Bronchial epithelial cell (primary cell): ENCODE data around the gene ACADVL. TPM values are rescaled to one million over a fixed set of nuclear protein-coding genes. Genes with fewer than 3 reads are reported as not detected.

Source experiments
- DNase-seq: peaks from one replicate; pipeline ENCODE4 v3.0.0-alpha.2; 2010; ENCODE audit warnings: low read depth
- FAIRE-seq: peaks from 2 replicates; lab custom pipeline; 2011; peaks lifted over from hg19 to GRCh38; lab: Jason Lieb, UNC
- H3K27me3 ChIP-seq: 2 replicates; pipeline ENCODE4 v1.5.1; 2011; ENCODE audit warnings: low read length; ENCODE audit not compliant: control insufficient read depth, insufficient read depth
- H3K36me3 ChIP-seq: 2 replicates; pipeline ENCODE4 v1.5.1; 2011; ENCODE audit warnings: low read length; ENCODE audit not compliant: control insufficient read depth, insufficient read depth
- H3K4me3 ChIP-seq: 2 replicates; pipeline ENCODE4 v1.5.1; 2011; ENCODE audit warnings: mild to moderate bottlenecking, low read depth, low read length, control low read depth
- total RNA-seq: library from RNA; depleted of rRNA; stranded (reverse); fragments of >200 nt; gene quantifications from 2 replicates; pipeline ENCODE4 v1.2.1, GENCODE V29; 2014
- TF ChIP-seq, protein P1 (sequence below): IDR thresholded peaks from 2 replicates; pipeline ENCODE4 v1.5.1; 2011; ENCODE audit warnings: mild to moderate bottlenecking, moderate library complexity, low read length, control low read depth, inconsistent platforms; ENCODE audit not compliant: insufficient read depth, severe bottlenecking

Gene ACADVL
- total RNA-seq, 1 donor from 2014 or later: 216 TPM

DNA sequence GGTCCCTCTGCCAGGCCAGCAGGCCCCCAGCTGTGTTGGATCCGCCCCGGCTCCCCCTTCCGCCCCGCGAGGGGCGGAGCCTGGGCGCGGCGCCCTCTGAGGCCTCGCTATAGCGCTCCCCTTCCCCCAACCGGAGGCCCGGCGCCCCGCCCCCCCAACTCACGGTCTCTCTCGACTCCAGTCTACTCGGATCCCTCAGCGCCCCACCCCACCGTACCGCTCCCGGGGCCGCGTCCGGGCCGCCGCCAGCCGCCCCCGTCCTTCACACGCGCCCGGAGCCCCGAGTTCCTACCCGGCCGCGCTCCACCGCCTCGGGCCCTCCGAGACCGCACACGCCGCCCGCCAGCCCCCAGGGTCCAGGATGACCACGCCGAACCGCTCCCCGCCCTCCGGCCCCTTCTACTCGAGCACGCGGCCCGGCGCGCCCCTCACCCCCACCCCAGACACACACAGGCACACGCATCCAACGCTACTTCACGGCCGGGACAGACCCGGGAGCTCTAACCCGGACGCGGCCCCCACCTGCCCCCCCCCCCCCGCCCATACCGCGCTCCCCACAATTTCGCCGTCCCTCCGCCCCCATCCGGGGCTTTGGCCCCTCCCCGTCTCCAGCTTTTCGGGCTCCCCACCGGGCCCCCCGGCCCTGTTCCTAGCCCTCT is 18.2 kb downstream of the ACADVL start:
- TF ChIP-seq, protein P1, sequence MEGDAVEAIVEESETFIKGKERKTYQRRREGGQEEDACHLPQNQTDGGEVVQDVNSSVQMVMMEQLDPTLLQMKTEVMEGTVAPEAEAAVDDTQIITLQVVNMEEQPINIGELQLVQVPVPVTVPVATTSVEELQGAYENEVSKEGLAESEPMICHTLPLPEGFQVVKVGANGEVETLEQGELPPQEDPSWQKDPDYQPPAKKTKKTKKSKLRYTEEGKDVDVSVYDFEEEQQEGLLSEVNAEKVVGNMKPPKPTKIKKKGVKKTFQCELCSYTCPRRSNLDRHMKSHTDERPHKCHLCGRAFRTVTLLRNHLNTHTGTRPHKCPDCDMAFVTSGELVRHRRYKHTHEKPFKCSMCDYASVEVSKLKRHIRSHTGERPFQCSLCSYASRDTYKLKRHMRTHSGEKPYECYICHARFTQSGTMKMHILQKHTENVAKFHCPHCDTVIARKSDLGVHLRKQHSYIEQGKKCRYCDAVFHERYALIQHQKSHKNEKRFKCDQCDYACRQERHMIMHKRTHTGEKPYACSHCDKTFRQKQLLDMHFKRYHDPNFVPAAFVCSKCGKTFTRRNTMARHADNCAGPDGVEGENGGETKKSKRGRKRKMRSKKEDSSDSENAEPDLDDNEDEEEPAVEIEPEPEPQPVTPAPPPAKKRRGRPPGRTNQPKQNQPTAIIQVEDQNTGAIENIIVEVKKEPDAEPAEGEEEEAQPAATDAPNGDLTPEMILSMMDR: no peak
- DNase-seq (no peak), FAIRE-seq (no peak)
- Histone ChIP-seq H3K4me3 (peak overlapping the region; percentile 74), H3K27me3 (no peaks in the 10 kb centered on the region), H3K36me3 (peaks cover 17% of the 10 kb centered on the region)

DNA sequence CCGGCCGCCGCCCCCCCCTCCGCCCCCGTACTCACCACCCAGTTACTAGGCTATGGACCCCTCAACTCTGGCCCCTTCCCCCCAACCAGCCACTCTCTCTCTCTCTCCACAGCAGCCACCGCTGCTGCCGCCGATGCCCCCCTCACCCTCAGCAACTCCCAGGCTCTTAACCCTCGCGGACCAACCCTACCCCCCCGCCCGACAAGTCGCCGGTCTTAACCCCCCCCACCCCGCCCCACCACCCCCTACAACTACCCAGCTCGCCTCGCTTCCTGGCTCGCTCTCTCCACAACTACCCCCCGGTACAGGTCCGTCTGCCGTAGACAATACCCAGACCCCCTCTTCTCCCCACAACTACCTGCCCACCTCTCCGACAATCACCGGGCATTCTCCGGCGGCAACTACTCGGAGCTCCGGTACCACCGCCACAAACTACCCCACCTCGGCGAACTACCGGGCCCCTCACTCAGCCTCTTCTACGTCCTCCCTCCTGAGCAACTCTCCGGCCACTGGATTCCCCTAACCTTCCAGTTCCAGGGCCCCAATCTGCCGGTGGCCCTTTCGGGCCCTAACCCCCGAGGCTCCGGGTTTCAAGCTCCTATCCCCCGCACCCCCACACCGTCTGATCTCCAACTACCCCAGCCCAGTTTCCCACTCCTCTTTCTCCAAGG is 18.8 kb downstream of the ACADVL start:
- peak overlapping the region; percentile 74 for H3K4me3 ChIP-seq
- TF ChIP-seq, protein P1: no peak
- H3K27me3 ChIP-seq: no peaks in the 10 kb centered on the region
- no peak for FAIRE-seq
- DNase-seq: no peak
- peaks cover 17% of the 10 kb centered on the region for H3K36me3 ChIP-seq

DNA sequence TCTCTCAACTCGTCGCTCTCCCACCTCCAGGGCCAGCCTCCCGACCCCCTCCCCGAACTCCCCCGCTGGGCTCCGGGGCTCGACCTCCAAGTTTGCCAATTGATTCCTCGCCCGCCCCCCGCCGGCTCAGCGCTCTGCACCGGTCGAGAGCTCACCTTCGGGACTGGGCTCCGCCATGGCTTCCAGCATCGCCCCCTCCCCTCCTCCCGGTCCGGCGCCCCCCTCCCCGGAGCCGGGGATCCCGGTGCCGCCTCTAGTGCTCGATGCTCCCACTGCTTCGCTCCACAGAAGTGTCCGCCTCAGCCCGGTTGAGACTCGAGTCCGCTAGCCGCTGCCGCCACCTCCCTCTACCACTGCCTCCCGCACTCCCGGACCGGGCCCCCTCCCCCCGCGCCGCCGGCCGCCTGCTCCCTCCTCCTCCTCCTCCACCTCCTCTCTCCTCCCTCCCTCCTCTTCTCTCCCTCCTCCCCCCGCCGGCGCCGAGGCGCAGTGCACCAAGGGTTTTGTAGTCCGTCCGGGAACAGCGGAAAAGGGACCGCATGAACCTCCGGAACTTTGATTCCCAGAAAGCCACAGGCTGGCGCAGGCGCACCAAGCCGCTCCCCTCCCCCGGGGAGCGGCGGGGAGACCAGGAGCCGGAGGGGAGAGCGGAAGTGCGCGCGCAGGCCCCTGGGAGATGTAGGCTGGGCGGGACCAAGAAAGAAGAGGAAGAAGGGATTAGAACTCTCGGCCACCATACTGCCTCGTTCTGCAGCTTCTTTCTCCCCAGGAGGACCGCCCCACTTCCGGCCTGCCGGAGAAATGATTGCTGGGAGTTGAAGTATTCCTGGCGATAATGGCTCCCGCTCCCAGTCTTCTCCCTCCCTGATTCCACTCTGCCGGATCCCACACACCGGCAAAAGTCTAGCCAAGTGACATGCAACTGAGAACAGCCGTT is 19.6 kb downstream of the ACADVL start, which contains the start of gene PHF23:
TSS of gene PHF23 (minus strand) at position 367 of the 937 bp plus-strand sequence. CDS start at position 189, 178 bp downstream.
- FAIRE-seq (no peak), DNase-seq (peak; percentile 98)
- TF ChIP-seq, protein P1: no peak
- H3K36me3 ChIP-seq: peaks cover 18% of the 10 kb centered on the region
- H3K4me3 ChIP-seq: peak within 1 kb of the TSS; percentile 74
- no peaks in the 10 kb centered on the region for H3K27me3 ChIP-seq

DNA sequence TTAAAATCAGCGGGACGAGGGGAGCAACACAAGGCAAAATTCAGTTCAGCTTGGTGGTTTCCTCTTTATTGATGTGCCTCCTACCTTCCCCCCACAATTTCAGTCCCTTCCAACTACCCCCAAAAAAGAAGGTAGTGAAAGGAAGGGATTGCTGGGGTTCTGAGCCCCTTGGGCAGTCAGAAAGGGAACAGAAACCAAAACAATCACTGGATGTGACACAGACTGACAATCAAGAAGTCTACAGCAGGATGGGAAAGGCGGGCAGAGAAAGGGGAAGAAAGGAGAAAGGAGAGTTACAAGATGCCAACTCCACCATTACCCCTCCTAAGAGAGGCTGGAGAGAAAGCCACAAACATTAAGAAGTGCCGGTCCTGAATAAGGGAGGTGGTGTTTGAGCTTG is 20.6 kb downstream of the ACADVL start:
- FAIRE-seq (peak; percentile 36), DNase-seq (no peak)
- peaks cover 18% of the 10 kb centered on the region for H3K36me3 ChIP-seq
- TF ChIP-seq, protein P1: no peak
- H3K4me3 ChIP-seq: no peak overlapping the region
- no peaks in the 10 kb centered on the region for H3K27me3 ChIP-seq

DNA sequence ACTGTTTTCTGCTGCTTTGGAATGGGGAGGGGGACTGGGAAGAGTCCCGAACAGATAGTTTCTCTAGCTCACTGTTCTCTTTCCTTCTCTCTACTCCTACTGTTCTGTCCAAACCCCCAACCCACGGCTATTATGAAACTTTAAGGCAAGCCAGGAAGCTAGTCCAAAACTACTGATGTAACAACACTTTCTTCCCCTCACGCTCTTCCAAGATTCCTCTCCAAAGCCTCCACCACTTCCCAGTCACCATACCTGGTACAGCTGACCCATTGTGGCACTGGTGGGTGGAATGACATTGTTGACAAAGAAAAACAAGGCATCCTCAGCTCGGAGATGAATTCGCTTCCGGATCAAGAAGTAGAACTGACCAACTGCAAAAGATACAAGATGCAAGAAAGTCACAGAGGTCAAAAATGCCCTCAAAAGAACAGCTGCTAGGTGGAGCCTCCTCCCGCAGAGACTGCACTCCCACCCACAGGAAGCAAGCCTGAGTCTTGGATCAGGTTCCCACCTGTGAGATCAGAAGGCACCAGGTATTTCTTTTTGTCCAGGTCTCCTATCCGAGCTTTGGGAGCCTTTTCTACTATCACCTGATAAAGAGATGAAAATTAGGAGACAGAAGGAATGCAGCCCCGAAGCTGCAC is 21.5 kb downstream of the ACADVL start:
- peak; percentile 75 for FAIRE-seq
- peaks cover 17% of the 10 kb centered on the region for H3K36me3 ChIP-seq
- no peak for DNase-seq
- TF ChIP-seq, protein P1: no peak
- H3K4me3 ChIP-seq: peak overlapping the region; percentile 80
- no peaks in the 10 kb centered on the region for H3K27me3 ChIP-seq
